ENCODE measurements around the gene UGP2.

The UGP2 gene

GRCh38 chr2:63863707-63864106 is 22.0 kb downstream of the UGP2 start:
- FAIRE-seq (no peak), DNase-seq (ENCODE audit: insufficient read length, low spot score) (no peak)
- TF ChIP-seq, protein P1, sequence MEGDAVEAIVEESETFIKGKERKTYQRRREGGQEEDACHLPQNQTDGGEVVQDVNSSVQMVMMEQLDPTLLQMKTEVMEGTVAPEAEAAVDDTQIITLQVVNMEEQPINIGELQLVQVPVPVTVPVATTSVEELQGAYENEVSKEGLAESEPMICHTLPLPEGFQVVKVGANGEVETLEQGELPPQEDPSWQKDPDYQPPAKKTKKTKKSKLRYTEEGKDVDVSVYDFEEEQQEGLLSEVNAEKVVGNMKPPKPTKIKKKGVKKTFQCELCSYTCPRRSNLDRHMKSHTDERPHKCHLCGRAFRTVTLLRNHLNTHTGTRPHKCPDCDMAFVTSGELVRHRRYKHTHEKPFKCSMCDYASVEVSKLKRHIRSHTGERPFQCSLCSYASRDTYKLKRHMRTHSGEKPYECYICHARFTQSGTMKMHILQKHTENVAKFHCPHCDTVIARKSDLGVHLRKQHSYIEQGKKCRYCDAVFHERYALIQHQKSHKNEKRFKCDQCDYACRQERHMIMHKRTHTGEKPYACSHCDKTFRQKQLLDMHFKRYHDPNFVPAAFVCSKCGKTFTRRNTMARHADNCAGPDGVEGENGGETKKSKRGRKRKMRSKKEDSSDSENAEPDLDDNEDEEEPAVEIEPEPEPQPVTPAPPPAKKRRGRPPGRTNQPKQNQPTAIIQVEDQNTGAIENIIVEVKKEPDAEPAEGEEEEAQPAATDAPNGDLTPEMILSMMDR (IDR thresholded peaks at IDR 0.05; ENCODE audit: insufficient read depth, missing control alignments), result no peak

GRCh38 chr2:63865159-63865799 is 23.6 kb downstream of the UGP2 start:
- FAIRE-seq (no peak), DNase-seq (ENCODE audit: insufficient read length, low spot score) (no peak)

DNA sequence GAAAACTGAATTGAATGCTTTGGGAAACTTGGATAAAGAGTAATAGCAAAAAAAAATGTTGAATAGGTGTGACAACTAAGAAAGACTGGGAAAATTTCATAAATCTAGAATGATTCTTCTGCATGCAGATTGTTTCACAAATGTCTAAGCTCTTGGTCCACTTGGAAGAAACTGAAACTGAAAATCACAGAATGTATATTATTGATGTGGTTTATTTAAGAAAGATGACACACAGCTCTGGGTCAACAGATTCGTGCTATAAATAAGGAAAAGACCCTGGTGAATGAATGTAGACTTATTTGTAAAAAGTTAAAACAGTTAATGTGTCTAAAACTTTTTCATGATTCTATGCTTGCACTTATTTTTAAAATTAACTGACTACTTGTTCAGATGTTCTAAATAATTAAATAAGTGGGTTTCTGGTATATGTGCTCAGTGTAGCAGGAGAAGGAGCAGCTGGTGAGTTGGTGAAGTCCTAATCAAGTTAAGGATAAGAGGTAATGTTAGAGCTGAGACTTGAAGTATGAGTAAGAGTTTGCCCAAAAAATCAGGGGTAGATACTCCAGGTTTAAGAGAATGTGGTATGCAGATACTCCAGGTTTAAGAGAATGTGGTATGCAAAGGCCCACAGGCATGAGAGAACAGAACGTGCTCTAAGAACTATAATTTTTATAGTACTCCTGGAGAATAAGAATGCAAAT is 24.5 kb downstream of the UGP2 start:
- no peak for DNase-seq (ENCODE audit: insufficient read length, low spot score)
- TF ChIP-seq, protein P1 (IDR thresholded peaks at IDR 0.05; ENCODE audit: insufficient read depth, missing control alignments), result no peak

More at GRCh38 chr2:63865159-63865799, 23.6 kb downstream of the UGP2 start:
- TF ChIP-seq, protein P1 (IDR thresholded peaks at IDR 0.05; ENCODE audit: insufficient read depth, missing control alignments), result no peak

DNA sequence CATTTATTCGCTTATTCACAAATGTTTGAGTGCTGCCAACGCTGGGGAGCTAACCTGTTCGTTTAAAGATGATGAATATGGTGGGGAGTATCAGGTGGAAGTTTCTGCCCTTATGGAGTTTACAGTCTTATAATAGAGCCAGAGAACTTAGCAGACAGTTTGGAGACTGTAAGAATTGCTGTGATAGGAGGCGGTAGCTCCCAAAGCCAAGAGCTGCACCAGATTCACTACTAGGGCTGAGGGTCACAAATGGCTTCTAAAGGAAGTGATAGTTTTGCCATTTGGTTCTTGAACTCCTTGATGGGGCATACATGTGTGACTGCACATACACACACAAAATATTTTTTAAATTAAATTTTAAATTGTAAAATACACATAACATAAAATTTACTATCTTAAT is 29.0 kb downstream of the UGP2 start:
- FAIRE-seq, result no peak
- TF ChIP-seq, protein P1 (IDR thresholded peaks at IDR 0.05; ENCODE audit: insufficient read depth, missing control alignments), result no peak
- no peak for DNase-seq (ENCODE audit: insufficient read length, low spot score)

More for the DNA sequence above, 24.5 kb downstream of the UGP2 start:
- no peak for FAIRE-seq

DNA sequence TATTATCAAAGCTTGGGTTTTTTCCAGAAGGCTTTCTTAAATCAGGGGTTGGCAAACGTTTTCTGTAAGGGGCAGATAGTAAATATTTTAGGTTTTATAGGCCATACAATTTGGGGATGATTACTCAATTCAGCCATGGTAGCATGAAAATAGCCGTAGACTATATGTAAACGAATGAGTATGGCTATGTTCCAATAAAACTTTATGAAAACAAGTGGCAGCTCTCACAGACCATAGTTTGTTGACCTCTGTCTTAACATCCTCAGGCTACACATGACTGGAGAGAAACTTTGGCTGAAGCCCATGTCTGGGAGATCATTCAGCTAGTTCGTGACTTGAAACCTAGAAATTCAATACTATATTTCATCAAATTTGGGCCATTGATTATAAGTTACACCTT is 30.2 kb downstream of the UGP2 start:
- TF ChIP-seq, protein P1 (IDR thresholded peaks at IDR 0.05; ENCODE audit: insufficient read depth, missing control alignments), result no peak
- DNase-seq (ENCODE audit: insufficient read length, low spot score) (no peak), FAIRE-seq (no peak)

GRCh38 chr2:63872571-63873328 is 31.1 kb downstream of the UGP2 start:
- FAIRE-seq (no peak), DNase-seq (ENCODE audit: insufficient read length, low spot score) (no peak)
- TF ChIP-seq, protein P1 (IDR thresholded peaks at IDR 0.05; ENCODE audit: insufficient read depth, missing control alignments), result no peak
